ENCODE measurements around the gene ACOT11. TPM values are rescaled to one million over a fixed set of nuclear protein-coding genes. Genes with fewer than 3 reads are reported as not detected.

ACOT11 gene
- total RNA-seq, 4 donors from 2014 or later = 6.9 to 19.1 (median 13.4) TPM

GRCh38 chr1:54575605-54576290, 27.7 kb downstream of the ACOT11 start:
- no peaks in the 10 kb centered on the region for H3K27me3 ChIP-seq
- H3K27ac ChIP-seq (replicated peaks in 1 of 4) = peak overlapping the region; percentile 27 to 93 (median 43)
- WGBS = 96% methylated on average over 8 of the region's 8 CpGs
- TF ChIP-seq POLR2AphosphoS5 (IDR thresholded peaks at IDR 0.05) (no peak), EP300 (IDR thresholded peaks at IDR 0.05) (no peak), CTCF (IDR thresholded peaks at IDR 0.05) (no peak), POLR2A (IDR thresholded peaks at IDR 0.05; ENCODE audit: low read depth) (no peak)
- no peaks in the 10 kb centered on the region for H3K36me3 ChIP-seq
- intact Hi-C loops (cut with DNase I) = no loop called here
- DNase-seq (ENCODE audit: extremely low spot score) = no peak
- H3K4me3 ChIP-seq = no peak overlapping the region
- no peaks in the 10 kb centered on the region for H3K9me3 ChIP-seq
- peaks cover 51 to 65% (median 56%) of the 10 kb centered on the region in 4 donors for H3K4me1 ChIP-seq

- Histone ChIP-seq H3K4me1 (peaks cover 52 to 64% (median 56%) of the 10 kb centered on the region in 4 donors), H3K27me3 (no peaks in the 10 kb centered on the region), H3K4me3 (no peak overlapping the region), H3K36me3 (no peaks in the 10 kb centered on the region), H3K9me3 (no peaks in the 10 kb centered on the region), H3K27ac (replicated peaks in 1 of 4) (peak overlapping the region; percentile 87 to 93 (median 90))
- intact Hi-C loops (cut with DNase I) = no loop called here
- WGBS = 27% methylated on average over 6 of the region's 6 CpGs
- no peak for DNase-seq (ENCODE audit: extremely low spot score)
- TF ChIP-seq POLR2AphosphoS5 (IDR thresholded peaks at IDR 0.05) = peak; percentile 36 to 77
- TF ChIP-seq EP300 (IDR thresholded peaks at IDR 0.05) = no peak
Measured at GRCh38 chr1:54577612-54578011, 29.6 kb downstream of the ACOT11 start.

- intact Hi-C loops (cut with DNase I) = no loop called here
- Histone ChIP-seq H3K27ac (replicated peaks in 1 of 4) (peak overlapping the region; percentile 87 to 93 (median 90)), H3K27me3 (no peaks in the 10 kb centered on the region), H3K9me3 (no peaks in the 10 kb centered on the region), H3K4me3 (no peak overlapping the region), H3K36me3 (no peaks in the 10 kb centered on the region), H3K4me1 (peaks cover 61 to 74% (median 65%) of the 10 kb centered on the region in 4 donors)
- TF ChIP-seq EP300 (IDR thresholded peaks at IDR 0.05) (no peak), POLR2AphosphoS5 (IDR thresholded peaks at IDR 0.05) (peak; percentile 23 to 34)
- 66% methylated on average over 4 of the region's 4 CpGs for WGBS
- no peak for DNase-seq (ENCODE audit: extremely low spot score)
Measured at GRCh38 chr1:54579337-54579781, 31.3 kb downstream of the ACOT11 start.

- Histone ChIP-seq H3K4me1 (peaks cover 61 to 73% (median 64%) of the 10 kb centered on the region in 4 donors), H3K4me3 (no peak overlapping the region), H3K27ac (replicated peaks in 1 of 4) (peak overlapping the region; percentile 87 to 93 (median 90)), H3K27me3 (no peaks in the 10 kb centered on the region), H3K9me3 (no peaks in the 10 kb centered on the region), H3K36me3 (peaks cover 0 to 14% (median 5%) of the 10 kb centered on the region in 4 donors)
- 77% methylated on average over 11 of the region's 11 CpGs for WGBS
- DNase-seq (ENCODE audit: extremely low spot score) = no peak
- intact Hi-C loops (cut with DNase I) = loop anchor here (5.0 to 10.0 kb wide), 2 partner anchors 34 to 76 kb away; partner anchors contain the start of gene ACOT11
- TF ChIP-seq POLR2A (IDR thresholded peaks at IDR 0.05; ENCODE audit: low read depth) (no peak), EP300 (IDR thresholded peaks at IDR 0.05) (no peak), CTCF (IDR thresholded peaks at IDR 0.05) (no peak), POLR2AphosphoS5 (IDR thresholded peaks at IDR 0.05) (no peak)
Measured at GRCh38 chr1:54580856-54581550, 33.0 kb downstream of the ACOT11 start.

GRCh38 chr1:54581621-54582035, 33.6 kb downstream of the ACOT11 start:
- 84% methylated on average over 4 of the region's 5 CpGs for WGBS
- H3K4me1 ChIP-seq = peaks cover 61 to 73% (median 63%) of the 10 kb centered on the region in 4 donors
- intact Hi-C loops (cut with DNase I) = loop anchor here (5.0 to 10.0 kb wide), 2 partner anchors 34 to 77 kb away; partner anchors contain the start of gene ACOT11

More at GRCh38 chr1:54581621-54582035, 33.6 kb downstream of the ACOT11 start:
- no peaks in the 10 kb centered on the region for H3K27me3 ChIP-seq
- DNase-seq (ENCODE audit: extremely low spot score) = peak; percentile 95
- peaks cover 0 to 17% (median 6%) of the 10 kb centered on the region in 4 donors for H3K36me3 ChIP-seq
- H3K27ac ChIP-seq (replicated peaks in 1 of 4) = peak overlapping the region; percentile 87 to 93 (median 90)
- H3K9me3 ChIP-seq = no peaks in the 10 kb centered on the region
- peak; percentile 60 for TF ChIP-seq EP300 (IDR thresholded peaks at IDR 0.05)
- peak; percentile 16 to 44 (median 34) for TF ChIP-seq CTCF (IDR thresholded peaks at IDR 0.05)
- TF ChIP-seq POLR2AphosphoS5 (IDR thresholded peaks at IDR 0.05) = peak; percentile 93 to 94
- TF ChIP-seq POLR2A (IDR thresholded peaks at IDR 0.05; ENCODE audit: low read depth) = no peak
- H3K4me3 ChIP-seq = no peak overlapping the region
